ENCODE data around the gene THSD4. TPM values are rescaled to one million over a fixed set of nuclear protein-coding genes. Genes with fewer than 3 reads are reported as not detected.

The THSD4 gene
- total and polyA plus RNA-seq, 2 of the 4 experiments (the other 2 are of a cell fraction) = 25.5 to 31.1 TPM

GRCh38 chr15:71254491-71254890 is 139.2 kb downstream of the THSD4 start:
- H3K4me2 ChIP-seq (ENCODE audit: low read depth, low read length) = no peak overlapping the region
- TF ChIP-seq SMC3 (IDR thresholded peaks at IDR 0.05; ENCODE audit: low read depth, low read length) (no peak), POLR2A (IDR thresholded peaks at IDR 0.05; ENCODE audit: low read depth, low read length) (no peak), CTCF (conservative IDR thresholded peaks at IDR 0.05; ENCODE audit: low read depth, low read length) (no peak), CEBPB (IDR thresholded peaks at IDR 0.05; ENCODE audit: low read depth, low read length) (no peak), RCOR1 (IDR thresholded peaks at IDR 0.05; ENCODE audit: insufficient replicate concordance, low read length) (no peak), MAFK (IDR thresholded peaks at IDR 0.05; ENCODE audit: low read depth, low read length) (no peak), BHLHE40 (IDR thresholded peaks at IDR 0.05; ENCODE audit: low read depth, low read length) (no peak), CHD1 (IDR thresholded peaks at IDR 0.05; ENCODE audit: low read depth, low read length) (no peak), RFX5 (IDR thresholded peaks at IDR 0.05; ENCODE audit: low read depth, low read length) (no peak), MAZ (IDR thresholded peaks at IDR 0.05; ENCODE audit: borderline replicate concordance, low read depth, low read length) (no peak), ELK1 (IDR thresholded peaks at IDR 0.05; ENCODE audit: borderline replicate concordance, low read depth, low read length) (no peak), USF2 (IDR thresholded peaks at IDR 0.05; ENCODE audit: low read depth, low read length) (no peak), NFE2L2 (IDR thresholded peaks at IDR 0.05; ENCODE audit: low read depth, low read length) (no peak), MXI1 (IDR thresholded peaks at IDR 0.05; ENCODE audit: borderline replicate concordance, low read depth, low read length) (no peak)
- no peak overlapping the region for H2BK120ac ChIP-seq (ENCODE audit: low read depth, low read length)
- no peak overlapping the region for H3K27ac ChIP-seq (ENCODE audit: insufficient read depth, low read length)
- ATAC-seq (ENCODE audit: low read depth) (peak; percentile 37; the same call in 1 of the 2 replicates), DNase-seq (peak; percentile 26)
- peak overlapping the region; percentile 6; the same call in 1 of the 2 replicates for H3K4ac ChIP-seq (ENCODE audit: low read depth, low read length)
- H2AK5ac ChIP-seq (ENCODE audit: low read depth, low read length) = no peak overlapping the region
- 78% methylated on average over 3 of the region's 3 CpGs; no CpG with 5 or more reads in 1 of the 2 experiments for WGBS, 2 experiments (ENCODE audit: extremely low coverage in 2 of 2, insufficient read length in 1 of 2)
- ChIA-PET CTCF (no interaction called here), POLR2A (ENCODE audit: unreplicated experiment) (no interaction called here)
- H3K14ac ChIP-seq (replicated peaks; ENCODE audit: low read depth, low read length) = no peak overlapping the region
- no peaks in the 10 kb centered on the region for H3K9me3 ChIP-seq (ENCODE audit: control insufficient read depth, insufficient read depth, low read length)
- H2BK20ac ChIP-seq (ENCODE audit: low read depth, low read length) = no peak overlapping the region
- no TSS peak for BruUV-seq (replicated peaks)
- H4K5ac ChIP-seq (ENCODE audit: low read depth, low read length) = no peak overlapping the region
- intact Hi-C loops (cut with micrococcal nuclease) = no loop called here
- no peak overlapping the region for H2BK15ac ChIP-seq (ENCODE audit: low read depth, low read length)
- peak overlapping the region; percentile 21 for H2AFZ ChIP-seq (replicated peaks; ENCODE audit: low read length, poor library complexity)
- no peak overlapping the region for H4K8ac ChIP-seq (ENCODE audit: low read depth in 2 of 2, low read length in 2 of 2)
- no peak overlapping the region for H3K56ac ChIP-seq (ENCODE audit: extremely low read depth, insufficient read depth, low read length)
- in situ Hi-C loops (cut with MboI; ENCODE audit: low sequenced_read_pairs) = no loop called here
- no peak overlapping the region for H3K4me3 ChIP-seq (ENCODE audit: insufficient read depth, low read depth, low read length)
- H3K9ac ChIP-seq (ENCODE audit: low read depth, low read length) = no peak overlapping the region
- H4K91ac ChIP-seq (ENCODE audit: insufficient read depth, low read depth, low read length) = peak overlapping the region; percentile 11; the same call in 1 of the 2 replicates
- peaks cover 21% of the 10 kb centered on the region for H3K9me1 ChIP-seq (ENCODE audit: insufficient read depth, low read length)
- H3K18ac ChIP-seq (ENCODE audit: low read depth, low read length) = 0 out of 2 replicates have a peak overlapping the region, but pooled peaks have one; percentile 10
- peaks cover 18% of the 10 kb centered on the region for H3K4me1 ChIP-seq (ENCODE audit: control insufficient read depth, insufficient read depth, low read length)
- dilution Hi-C loops (cut with HindIII; ENCODE audit: low sequenced_read_pairs, unreplicated experiment) = no loop called here
- peaks cover 31% of the 10 kb centered on the region for H3K36me3 ChIP-seq (ENCODE audit: control insufficient read depth, insufficient read depth, low read length)
- no peaks in the 10 kb centered on the region for H3K27me3 ChIP-seq (ENCODE audit: control insufficient read depth, insufficient read depth, low read length)
- H3K79me1 ChIP-seq (ENCODE audit: low read depth in 1 of 2, low read length in 2 of 2) = peaks cover 5 to 20% of the 10 kb centered on the region in 2 experiments
- H2AK9ac ChIP-seq (replicated peaks; ENCODE audit: low read depth, low read length, poor library complexity) = peak overlapping the region; percentile 46
- H4K20me1 ChIP-seq (ENCODE audit: insufficient read depth, low read length) = no peaks in the 10 kb centered on the region
- H3K23ac ChIP-seq (ENCODE audit: low read depth, low read length) = no peak overlapping the region
- H2BK5ac ChIP-seq (ENCODE audit: low read depth, low read length, poor library complexity, severe bottlenecking) = no peak overlapping the region

Data from IMR-90 (cell line).